HTERT RPE-1 (cell line): ENCODE results near the gene SCAMP2.

ENCODE experiments used
- in situ Hi-C: fragments of 300-500 bp; cut with MboI; formaldehyde crosslinking; loops from 4 replicates; pipeline ENCODE4 v1.14.3; 2020; ENCODE audit warnings: low sequenced_read_pairs

SCAMP2 gene

GRCh38 chr15:74799255-74799855 is 73.8 kb downstream of the SCAMP2 start:
- in situ Hi-C loops = no loop called here

GRCh38 chr15:74798388-74799254 is 74.5 kb downstream of the SCAMP2 start:
- in situ Hi-C loops = no loop called here

- in situ Hi-C loops = no loop called here
Measured at GRCh38 chr15:74795966-74796625, 77.1 kb downstream of the SCAMP2 start.

- in situ Hi-C loops = no loop called here
Measured at GRCh38 chr15:74794970-74795349, 78.2 kb downstream of the SCAMP2 start.

- in situ Hi-C loops = no loop called here
Measured at GRCh38 chr15:74794248-74794969, 78.8 kb downstream of the SCAMP2 start.
